A549 treated with AZD2906 at 1 μM for 4 hours (cell line): ENCODE results near the gene KRTAP20-1. TPM values are rescaled to one million over a fixed set of nuclear protein-coding genes. Genes with fewer than 3 reads are reported as not detected.

ENCODE experiments used
- total RNA-seq: library from RNA; stranded (reverse); fragments of 200-300 nt; extraction: Qiagen RNA extraction; gene quantifications from 5 replicates; pipeline ENCODE4 v1.2.3, GENCODE V29; 2022

KRTAP20-1 gene
- total RNA-seq, result not detected in 5 replicates

GRCh38 chr21:30616125-30616524 is at the start of gene KRTAP20-1:
Gene KRTAP20-1 (plus strand): TSS chr21:30616425. CDS start chr21:30616455, 30 bp downstream.

GRCh38 chr21:30590297-30590696 is 25.9 kb upstream of the KRTAP20-1 start, which contains the start of gene KRTAP22-2:
Gene KRTAP22-2 (minus strand): TSS chr21:30590397.

GRCh38 chr21:30592140-30592539 is 24.1 kb upstream of the KRTAP20-1 start, which contains the start of gene KRTAP6-3:
Gene KRTAP6-3 (plus strand): TSS chr21:30592440. CDS start chr21:30592446, 6 bp downstream.

GRCh38 chr21:30598802-30599201 is 17.4 kb upstream of the KRTAP20-1 start, which contains the start of gene KRTAP6-2:
Gene KRTAP6-2 (minus strand): TSS chr21:30598902. CDS start chr21:30598874, 28 bp downstream.

GRCh38 chr21:30600787-30601186 is 15.4 kb upstream of the KRTAP20-1 start, which contains the start of gene KRTAP22-1:
Gene KRTAP22-1 (plus strand): TSS chr21:30601087.

GRCh38 chr21:30613836-30614235 is 2.4 kb upstream of the KRTAP20-1 start, which contains the start of gene KRTAP6-1:
Gene KRTAP6-1 (minus strand): TSS chr21:30613930. CDS start chr21:30613904, 26 bp downstream.

GRCh38 chr21:30620522-30620921 is 4.3 kb downstream of the KRTAP20-1 start, which contains the start of gene KRTAP20-4:
Gene KRTAP20-4 (plus strand): TSS chr21:30620627.

GRCh38 chr21:30634906-30635305 is 18.7 kb downstream of the KRTAP20-1 start, which contains the start of gene KRTAP20-2:
Gene KRTAP20-2 (plus strand): TSS chr21:30635206. CDS start chr21:30635264, 58 bp downstream.

GRCh38 chr21:30642564-30642963 is 26.3 kb downstream of the KRTAP20-1 start, which contains the start of gene KRTAP20-3:
Gene KRTAP20-3 (plus strand): TSS chr21:30642864.

Other genes starting within 250 kb of the KRTAP20-1 start
- gene KRTAP13-2, start 244.2 kb upstream of the KRTAP20-1 start, total RNA-seq, result not detected in 5 replicates
- not detected in 5 replicates for gene KRTAP13-1, start 220.4 kb upstream of the KRTAP20-1 start, total RNA-seq
- gene KRTAP13-3, start 190.5 kb upstream of the KRTAP20-1 start, total RNA-seq, result not detected in 5 replicates
- gene KRTAP13-4, start 186.2 kb upstream of the KRTAP20-1 start, total RNA-seq, result not detected in 5 replicates
- not detected in 5 replicates for gene KRTAP15-1, start 176.2 kb upstream of the KRTAP20-1 start, total RNA-seq
- not detected in 5 replicates for gene KRTAP19-1, start 136.1 kb upstream of the KRTAP20-1 start, total RNA-seq
- gene KRTAP19-2, start 129.0 kb upstream of the KRTAP20-1 start, total RNA-seq, result not detected in 5 replicates
- not detected in 5 replicates for gene KRTAP19-3, start 124.4 kb upstream of the KRTAP20-1 start, total RNA-seq
- gene KRTAP19-4, start 119.3 kb upstream of the KRTAP20-1 start, total RNA-seq, result not detected in 5 replicates
- not detected in 5 replicates for gene KRTAP19-5, start 114.3 kb upstream of the KRTAP20-1 start, total RNA-seq
- not detected in 5 replicates for gene KRTAP19-6, start 74.6 kb upstream of the KRTAP20-1 start, total RNA-seq
- gene KRTAP19-7, start 55.1 kb upstream of the KRTAP20-1 start, total RNA-seq, result not detected in 5 replicates
- not detected in 5 replicates for gene KRTAP22-2, start 26.0 kb upstream of the KRTAP20-1 start, total RNA-seq
- not detected in 5 replicates for gene KRTAP6-3, start 24.0 kb upstream of the KRTAP20-1 start, total RNA-seq
- gene KRTAP6-2, start 17.5 kb upstream of the KRTAP20-1 start, total RNA-seq, result not detected in 5 replicates
- not detected in 5 replicates for gene KRTAP22-1, start 15.3 kb upstream of the KRTAP20-1 start, total RNA-seq
- gene KRTAP6-1, start 2.5 kb upstream of the KRTAP20-1 start, total RNA-seq, result not detected in 5 replicates
- not detected in 5 replicates for gene KRTAP20-4, start 4.2 kb downstream of the KRTAP20-1 start, total RNA-seq
- not detected in 5 replicates for gene KRTAP20-2, start 18.8 kb downstream of the KRTAP20-1 start, total RNA-seq
- not detected in 5 replicates for gene KRTAP20-3, start 26.4 kb downstream of the KRTAP20-1 start, total RNA-seq
- gene KRTAP21-3, start 102.4 kb downstream of the KRTAP20-1 start, total RNA-seq, result not detected in 5 replicates
- gene KRTAP21-2, start 130.8 kb downstream of the KRTAP20-1 start, total RNA-seq, result not detected in 5 replicates
- not detected in 5 replicates for gene KRTAP21-1, start 139.0 kb downstream of the KRTAP20-1 start, total RNA-seq
- gene KRTAP8-1, start 196.8 kb downstream of the KRTAP20-1 start, total RNA-seq, result not detected in 5 replicates
- not detected in 5 replicates for gene KRTAP7-1, start 213.3 kb downstream of the KRTAP20-1 start, total RNA-seq